Measurements from ENCODE around the gene DECR2. TPM values are rescaled to one million over a fixed set of nuclear protein-coding genes. Genes with fewer than 3 reads are reported as not detected.

The DECR2 gene
- total and polyA plus RNA-seq, 2 donors from 2014 or later: 23.8 to 58.9 TPM

DNA sequence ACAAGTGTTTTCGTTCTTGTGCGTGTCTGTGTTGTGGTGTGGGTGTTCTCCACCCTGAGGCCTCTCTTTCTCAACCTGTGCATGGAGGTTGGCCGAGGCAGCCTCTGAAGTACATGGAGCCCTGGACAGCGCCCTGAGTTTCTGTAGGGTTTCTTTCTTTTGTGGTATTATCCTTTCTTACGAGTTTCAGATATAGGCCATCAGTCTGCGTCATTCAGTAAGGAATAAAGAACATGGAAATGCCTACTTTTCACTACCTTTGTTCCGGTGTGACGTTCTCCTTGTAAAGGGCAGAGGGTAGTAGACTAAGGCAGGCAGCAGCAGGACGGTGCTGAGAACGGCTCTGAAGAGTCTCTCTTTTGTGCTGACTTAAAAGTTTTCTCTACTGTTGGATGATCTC is 42.3 kb downstream of the DECR2 start:
- no peak for DNase-seq
- Histone ChIP-seq H3K27me3 (ENCODE audit: control insufficient read depth, insufficient read depth, low read length) (no peaks in the 10 kb centered on the region), H3K27ac (ENCODE audit: low read depth in 2 of 2, low read length in 2 of 2) (no peak overlapping the region), H3K36me3 (ENCODE audit: control insufficient read depth in 2 of 3, insufficient read depth in 3 of 3, low read length in 3 of 3) (no peaks in the 10 kb centered on the region), H3K4me3 (ENCODE audit: low read length in 3 of 3) (no peak overlapping the region), H3K4me1 (ENCODE audit: control insufficient read depth in 2 of 3, insufficient read depth in 2 of 3, low read depth in 1 of 3, low read length in 3 of 3) (peaks cover 0 to 2% (median 0%) of the 10 kb centered on the region in 3 donors), H3K9ac (ENCODE audit: low read length in 3 of 3) (no peak overlapping the region), H3K9me3 (ENCODE audit: control insufficient read depth in 2 of 3, insufficient read depth in 1 of 3, low read length in 3 of 3) (no peaks in the 10 kb centered on the region)
- intact Hi-C loops (cut with DNase I): no loop called here
- TF ChIP-seq, protein P1, sequence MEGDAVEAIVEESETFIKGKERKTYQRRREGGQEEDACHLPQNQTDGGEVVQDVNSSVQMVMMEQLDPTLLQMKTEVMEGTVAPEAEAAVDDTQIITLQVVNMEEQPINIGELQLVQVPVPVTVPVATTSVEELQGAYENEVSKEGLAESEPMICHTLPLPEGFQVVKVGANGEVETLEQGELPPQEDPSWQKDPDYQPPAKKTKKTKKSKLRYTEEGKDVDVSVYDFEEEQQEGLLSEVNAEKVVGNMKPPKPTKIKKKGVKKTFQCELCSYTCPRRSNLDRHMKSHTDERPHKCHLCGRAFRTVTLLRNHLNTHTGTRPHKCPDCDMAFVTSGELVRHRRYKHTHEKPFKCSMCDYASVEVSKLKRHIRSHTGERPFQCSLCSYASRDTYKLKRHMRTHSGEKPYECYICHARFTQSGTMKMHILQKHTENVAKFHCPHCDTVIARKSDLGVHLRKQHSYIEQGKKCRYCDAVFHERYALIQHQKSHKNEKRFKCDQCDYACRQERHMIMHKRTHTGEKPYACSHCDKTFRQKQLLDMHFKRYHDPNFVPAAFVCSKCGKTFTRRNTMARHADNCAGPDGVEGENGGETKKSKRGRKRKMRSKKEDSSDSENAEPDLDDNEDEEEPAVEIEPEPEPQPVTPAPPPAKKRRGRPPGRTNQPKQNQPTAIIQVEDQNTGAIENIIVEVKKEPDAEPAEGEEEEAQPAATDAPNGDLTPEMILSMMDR (IDR thresholded peaks at IDR 0.05; ENCODE audit: borderline replicate concordance, extremely low read depth, insufficient read depth): no peak
- FAIRE-seq: no peak

DNA sequence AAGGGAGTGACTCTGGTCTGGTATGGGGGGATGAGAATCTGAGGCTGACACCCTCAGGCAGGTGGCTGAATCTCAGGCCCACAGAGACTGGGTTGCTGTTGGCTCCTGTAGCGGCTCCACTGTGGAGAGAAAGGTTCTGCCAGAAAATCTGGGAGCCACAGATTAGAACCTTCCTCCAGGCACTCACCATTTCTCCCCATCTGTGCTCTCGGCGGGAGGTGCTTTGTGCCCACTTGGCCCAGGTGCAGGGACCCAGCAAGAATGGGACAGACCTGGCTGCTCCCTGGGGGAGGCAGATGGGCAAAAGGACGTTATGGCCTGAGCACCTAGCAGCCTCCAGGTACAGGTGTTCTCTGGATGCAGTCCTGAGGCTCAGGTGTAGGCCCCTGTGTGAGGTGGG is 43.9 kb downstream of the DECR2 start:
- TF ChIP-seq, protein P1 (IDR thresholded peaks at IDR 0.05; ENCODE audit: borderline replicate concordance, extremely low read depth, insufficient read depth): no peak
- peaks cover 0 to 5% (median 0%) of the 10 kb centered on the region in 3 donors for H3K4me1 ChIP-seq (ENCODE audit: control insufficient read depth in 2 of 3, insufficient read depth in 2 of 3, low read depth in 1 of 3, low read length in 3 of 3)
- no peak for DNase-seq
- H3K36me3 ChIP-seq (ENCODE audit: control insufficient read depth in 2 of 3, insufficient read depth in 3 of 3, low read length in 3 of 3): no peaks in the 10 kb centered on the region
- H3K4me3 ChIP-seq (ENCODE audit: low read length in 3 of 3): no peak overlapping the region
- no peak overlapping the region for H3K27ac ChIP-seq (ENCODE audit: low read depth in 2 of 2, low read length in 2 of 2)
- H3K9me3 ChIP-seq (ENCODE audit: control insufficient read depth in 2 of 3, insufficient read depth in 1 of 3, low read length in 3 of 3): no peaks in the 10 kb centered on the region
- intact Hi-C loops (cut with DNase I): no loop called here
- no peaks in the 10 kb centered on the region for H3K27me3 ChIP-seq (ENCODE audit: control insufficient read depth, insufficient read depth, low read length)
- H3K9ac ChIP-seq (ENCODE audit: low read length in 3 of 3): no peak overlapping the region
- FAIRE-seq: no peak

DNA sequence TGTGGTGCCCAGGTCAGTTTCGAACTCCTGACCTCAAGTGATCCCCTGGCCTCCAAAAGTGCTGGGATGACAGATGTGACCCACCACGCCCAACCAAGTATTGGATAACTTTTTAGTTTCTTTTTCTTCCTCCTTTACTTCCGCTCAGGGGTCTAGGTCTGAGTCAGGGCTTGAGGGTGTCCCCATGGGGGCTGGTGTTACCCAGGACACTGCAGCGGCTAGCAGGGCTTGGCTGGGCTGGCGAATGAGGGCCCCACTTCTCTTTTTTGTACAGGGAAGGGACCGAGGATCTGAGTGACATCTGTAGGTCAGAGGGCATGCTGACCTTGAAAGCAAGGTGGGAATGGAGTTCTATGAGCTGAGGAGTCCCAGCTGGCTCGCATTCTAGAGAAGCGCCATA is 48.7 kb downstream of the DECR2 start:
- Histone ChIP-seq H3K4me3 (ENCODE audit: low read length in 3 of 3) (no peak overlapping the region), H3K27ac (ENCODE audit: low read depth in 2 of 2, low read length in 2 of 2) (no peak overlapping the region), H3K9ac (ENCODE audit: low read length in 3 of 3) (no peak overlapping the region), H3K27me3 (ENCODE audit: control insufficient read depth, insufficient read depth, low read length) (no peaks in the 10 kb centered on the region), H3K4me1 (ENCODE audit: control insufficient read depth in 2 of 3, insufficient read depth in 2 of 3, low read depth in 1 of 3, low read length in 3 of 3) (peaks cover 0 to 8% (median 4%) of the 10 kb centered on the region in 3 donors), H3K9me3 (ENCODE audit: control insufficient read depth in 2 of 3, insufficient read depth in 1 of 3, low read length in 3 of 3) (no peaks in the 10 kb centered on the region), H3K36me3 (ENCODE audit: control insufficient read depth in 2 of 3, insufficient read depth in 3 of 3, low read length in 3 of 3) (peaks cover 0 to under 1% (median 0%) of the 10 kb centered on the region in 3 donors)
- intact Hi-C loops (cut with DNase I): no loop called here
- TF ChIP-seq, protein P1 (IDR thresholded peaks at IDR 0.05; ENCODE audit: borderline replicate concordance, extremely low read depth, insufficient read depth): no peak
- no peak for DNase-seq
- FAIRE-seq: no peak

All from kidney (tissue), 14 donors.